MCF 10A (cell line): ENCODE measurements around the gene DHTKD1. TPM values are rescaled to one million over a fixed set of nuclear protein-coding genes. Genes with fewer than 3 reads are reported as not detected.

Experiments used
- BruUV-seq: library from RNA; stranded (reverse); fragments of 400-500 nt; replicated peaks from 2 replicates; lab custom pipeline; 2021; lab: Mats Ljungman, UMichigan
- CTCF ChIA-PET: fragments of 300-600 bp; sonication (Branson Sonifier 250); formaldehyde crosslinking; extraction: SDS; loops from one replicate; lab custom pipeline; 2021; ENCODE audit warnings: antibody characterized with exemption, inconsistent platforms; lab: Yijun Ruan, JAX
- POLR2A ChIA-PET: fragments of 300-600, 350-650 bp; sonication (Branson Sonifier 250); formaldehyde crosslinking; extraction: SDS; loops from one replicate; lab custom pipeline; 2020; ENCODE audit warnings: antibody characterized with exemption, inconsistent platforms; lab: Yijun Ruan, JAX
- DNase-seq: peaks from one replicate; pipeline ENCODE4 v3.0.0-alpha.2; 2018; ENCODE audit not compliant: unreplicated experiment
- H3K27ac Mint-ChIP-seq: one replicate; pipeline ENCODE4 v1.8.0; 2022; ENCODE audit warnings: mild to moderate bottlenecking, low read depth, mixed read lengths; ENCODE audit not compliant: unreplicated experiment
- H3K27me3 Mint-ChIP-seq: one replicate; pipeline ENCODE4 v1.8.0; 2022; ENCODE audit warnings: mixed read lengths; ENCODE audit not compliant: insufficient read depth, unreplicated experiment
- H3K36me3 Mint-ChIP-seq: one replicate; pipeline ENCODE4 v1.8.0; 2022; ENCODE audit warnings: mild to moderate bottlenecking, moderate library complexity, mixed read lengths; ENCODE audit not compliant: insufficient read depth, unreplicated experiment
- H3K4me1 Mint-ChIP-seq: one replicate; pipeline ENCODE4 v1.8.0; 2022; ENCODE audit warnings: mixed read lengths; ENCODE audit not compliant: insufficient read depth, unreplicated experiment
- H3K4me3 Mint-ChIP-seq: one replicate; pipeline ENCODE4 v1.8.0; 2022; ENCODE audit warnings: mild to moderate bottlenecking, moderate library complexity, mixed read lengths; ENCODE audit not compliant: unreplicated experiment
- H3K9me3 Mint-ChIP-seq: one replicate; pipeline ENCODE4 v1.8.0; 2022; ENCODE audit warnings: mixed read lengths; ENCODE audit not compliant: unreplicated experiment
- intact Hi-C: fragments of 100-400 bp; cut with micrococcal nuclease; formaldehyde crosslinking; loops from 2 replicates; pipeline ENCODE4 v1.14.1; 2022
- total RNA-seq: library from RNA; stranded (reverse); gene quantifications from 2 replicates; pipeline ENCODE4 v1.2.3, GENCODE V29; 2022
- TF ChIP-seq, protein P1 (sequence below): fragments of 200-600 bp; IDR thresholded peaks from one replicate; pipeline ENCODE4 v1.8.0; 2022; ENCODE audit warnings: antibody characterized with exemption, mild to moderate bottlenecking; ENCODE audit not compliant: unreplicated experiment

Gene DHTKD1
- total RNA-seq, 1 experiment from 2014 or later: 17.3 TPM

DNA sequence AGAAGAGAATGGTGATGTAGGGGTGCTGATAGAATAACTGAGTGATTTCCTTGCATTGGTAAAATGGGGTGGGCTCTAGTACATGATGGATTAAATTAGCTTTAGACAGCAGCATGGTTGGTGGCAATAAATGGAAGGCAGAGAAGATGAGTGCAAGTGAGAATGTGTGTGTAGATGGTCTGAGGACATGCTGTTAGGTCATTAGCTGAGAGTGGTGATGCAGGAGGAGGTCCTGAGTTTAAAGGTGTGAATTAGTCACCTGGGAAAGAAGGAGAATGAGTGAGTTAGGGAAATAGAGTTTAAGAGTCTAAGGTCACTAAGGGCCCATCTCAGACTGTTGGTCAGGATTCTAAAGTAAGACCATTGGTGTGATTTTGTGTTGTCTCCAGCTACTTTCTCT lies 42.8 kb downstream of the DHTKD1 start:
- no peak overlapping the region for H3K4me3 Mint-ChIP-seq
- intact Hi-C loops: no loop called here
- BruUV-seq: no TSS peak
- TF ChIP-seq, protein P1, sequence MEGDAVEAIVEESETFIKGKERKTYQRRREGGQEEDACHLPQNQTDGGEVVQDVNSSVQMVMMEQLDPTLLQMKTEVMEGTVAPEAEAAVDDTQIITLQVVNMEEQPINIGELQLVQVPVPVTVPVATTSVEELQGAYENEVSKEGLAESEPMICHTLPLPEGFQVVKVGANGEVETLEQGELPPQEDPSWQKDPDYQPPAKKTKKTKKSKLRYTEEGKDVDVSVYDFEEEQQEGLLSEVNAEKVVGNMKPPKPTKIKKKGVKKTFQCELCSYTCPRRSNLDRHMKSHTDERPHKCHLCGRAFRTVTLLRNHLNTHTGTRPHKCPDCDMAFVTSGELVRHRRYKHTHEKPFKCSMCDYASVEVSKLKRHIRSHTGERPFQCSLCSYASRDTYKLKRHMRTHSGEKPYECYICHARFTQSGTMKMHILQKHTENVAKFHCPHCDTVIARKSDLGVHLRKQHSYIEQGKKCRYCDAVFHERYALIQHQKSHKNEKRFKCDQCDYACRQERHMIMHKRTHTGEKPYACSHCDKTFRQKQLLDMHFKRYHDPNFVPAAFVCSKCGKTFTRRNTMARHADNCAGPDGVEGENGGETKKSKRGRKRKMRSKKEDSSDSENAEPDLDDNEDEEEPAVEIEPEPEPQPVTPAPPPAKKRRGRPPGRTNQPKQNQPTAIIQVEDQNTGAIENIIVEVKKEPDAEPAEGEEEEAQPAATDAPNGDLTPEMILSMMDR: no peak
- no peaks in the 10 kb centered on the region for H3K27me3 Mint-ChIP-seq
- DNase-seq: no peak
- POLR2A ChIA-PET: interaction anchor here (0.6 kb wide), 1 partner anchor 36 kb away, joined by 5 read pairs; no protein-coding TSS in a partner anchor
- peaks cover 71% of the 10 kb centered on the region for H3K36me3 Mint-ChIP-seq
- H3K9me3 Mint-ChIP-seq: no peaks in the 10 kb centered on the region
- no peaks in the 10 kb centered on the region for H3K4me1 Mint-ChIP-seq
- H3K27ac Mint-ChIP-seq: no peak overlapping the region
- CTCF ChIA-PET: no interaction called here

DNA sequence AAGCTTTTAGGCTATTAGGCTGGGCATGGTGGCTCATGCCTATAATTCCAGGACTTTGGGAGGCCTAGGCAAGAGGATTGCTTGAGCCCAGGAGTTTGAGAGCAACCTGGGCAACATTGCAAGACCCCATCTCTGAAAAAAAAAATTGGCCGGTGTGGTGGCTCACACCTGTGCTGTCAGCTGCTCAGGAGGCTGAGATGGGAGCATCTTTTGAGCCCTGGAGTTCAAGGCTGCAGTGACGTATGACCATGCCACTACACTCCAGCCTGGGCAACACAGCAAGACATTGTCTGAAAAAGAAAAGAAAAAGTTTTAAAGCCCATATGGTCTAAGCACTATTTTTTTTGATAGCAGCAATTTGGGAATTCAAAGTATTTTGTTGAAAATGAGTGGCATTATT lies 44.9 kb downstream of the DHTKD1 start:
- intact Hi-C loops: no loop called here
- Mint-ChIP-seq H3K27me3 (no peaks in the 10 kb centered on the region), H3K36me3 (peaks cover 63% of the 10 kb centered on the region), H3K9me3 (no peaks in the 10 kb centered on the region), H3K4me1 (no peaks in the 10 kb centered on the region), H3K27ac (no peak overlapping the region), H3K4me3 (no peak overlapping the region)
- ChIA-PET POLR2A (interaction anchor here (0.9 to 1.4 kb wide), 2 partner anchors 44 to 82 kb away, joined by 3 to 6 read pairs; partner anchors contain the start of genes CDC123 and NUDT5), CTCF (no interaction called here)
- BruUV-seq: no TSS peak
- TF ChIP-seq, protein P1: no peak
- no peak for DNase-seq

DNA sequence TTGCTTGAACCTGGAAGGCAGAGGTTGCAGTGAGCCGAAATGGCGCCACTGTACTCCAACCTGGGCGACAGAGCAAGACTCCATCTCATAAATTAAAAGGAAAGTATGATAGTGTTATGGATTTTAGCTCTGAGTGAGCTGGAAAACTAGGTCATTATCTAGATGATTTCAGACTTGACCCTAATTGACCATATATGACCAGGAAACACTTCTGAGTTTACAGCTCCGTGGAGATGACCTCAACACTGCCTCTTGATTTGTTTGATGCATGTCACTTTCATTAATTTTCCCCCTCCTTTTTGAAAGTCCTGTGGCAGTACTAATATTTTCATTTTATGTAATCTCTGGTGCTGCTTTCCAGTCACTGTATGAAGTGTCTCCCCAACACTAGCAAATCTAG lies 52.9 kb downstream of the DHTKD1 start:
- POLR2A ChIA-PET: no interaction called here
- no peak overlapping the region for H3K27ac Mint-ChIP-seq
- H3K27me3 Mint-ChIP-seq: no peaks in the 10 kb centered on the region
- intact Hi-C loops: no loop called here
- BruUV-seq: no TSS peak
- H3K4me3 Mint-ChIP-seq: no peak overlapping the region
- TF ChIP-seq, protein P1: no peak
- H3K9me3 Mint-ChIP-seq: no peaks in the 10 kb centered on the region
- peaks cover 59% of the 10 kb centered on the region for H3K36me3 Mint-ChIP-seq
- CTCF ChIA-PET: no interaction called here
- peaks cover 6% of the 10 kb centered on the region for H3K4me1 Mint-ChIP-seq
- no peak for DNase-seq

DNA sequence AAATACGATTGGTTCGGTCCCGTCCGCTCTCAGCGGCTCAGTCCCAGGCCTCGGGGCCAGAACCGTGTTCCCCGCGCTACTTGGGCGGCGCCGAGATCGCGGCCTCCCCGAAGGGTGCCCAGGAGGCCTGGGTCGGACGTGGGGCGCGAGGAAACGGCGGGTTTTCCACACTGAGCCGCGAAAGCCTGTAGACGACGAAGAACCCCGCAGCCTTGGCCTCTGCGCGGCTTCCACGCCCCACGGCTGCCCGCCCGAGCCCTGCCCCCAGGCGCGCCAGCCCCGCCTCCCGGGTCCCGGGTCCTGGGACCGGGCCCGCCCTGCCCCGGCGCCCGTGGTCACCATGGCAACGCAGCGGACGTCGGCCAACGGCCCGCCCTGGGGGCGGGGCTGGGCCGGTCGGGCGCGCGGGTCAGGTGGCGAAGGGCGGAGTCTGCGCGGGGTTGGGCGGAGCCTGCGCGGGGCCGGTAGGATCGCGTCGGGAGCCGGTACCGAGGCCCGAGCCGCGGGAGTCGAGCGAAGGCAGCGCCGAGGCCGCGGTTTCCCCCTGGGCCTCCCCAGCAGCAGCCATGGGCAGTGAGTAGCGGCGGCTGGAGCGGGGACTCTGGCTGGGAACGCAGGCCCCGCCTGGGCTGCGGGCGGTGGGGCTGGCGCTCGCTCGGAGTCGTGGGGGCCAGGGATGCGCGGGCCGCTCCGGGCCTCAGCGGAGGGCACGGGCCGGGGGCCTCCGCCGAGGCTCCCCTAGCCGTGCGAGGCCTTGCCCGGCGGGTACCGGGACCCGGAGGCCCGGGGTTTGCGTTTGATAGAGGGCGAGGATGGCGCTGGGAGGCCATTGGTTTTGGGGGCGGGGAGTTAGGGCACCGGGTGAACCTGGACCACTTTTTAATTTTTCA lies 60.7 kb downstream of the DHTKD1 start, which contains the start of gene SEC61A2:
Gene SEC61A2, plus strand, starts transcription at position 456 of the 890 bp plus-strand sequence. Its CDS starts 111 bp downstream, at position 567.
- TF ChIP-seq, protein P1: no peak
- BruUV-seq: no TSS peak
- peaks cover 12% of the 10 kb centered on the region for H3K4me1 Mint-ChIP-seq
- no peaks in the 10 kb centered on the region for H3K9me3 Mint-ChIP-seq
- ChIA-PET CTCF (interaction anchor here (0.6 to 1.4 kb wide), 5 partner anchors 14 to 305 kb away, joined by 3 to 5 read pairs (median 4); no protein-coding TSS in a partner anchor), POLR2A (interaction anchor here (0.7 to 3.2 kb wide), 10 partner anchors 11 to 92 kb away, joined by 3 to 29 read pairs (median 4); partner anchors contain the start of genes CDC123, NUDT5 and UPF2)
- peak within 1 kb of the TSS; percentile 67 for H3K27ac Mint-ChIP-seq
- H3K27me3 Mint-ChIP-seq: no peaks in the 10 kb centered on the region
- peak within 1 kb of the TSS; percentile 68 for H3K4me3 Mint-ChIP-seq
- intact Hi-C loops: loop anchor here (2.0 kb wide), 1 partner anchor 87 kb away; the partner anchor contains the start of gene UPF2
- H3K36me3 Mint-ChIP-seq: peaks cover 16% of the 10 kb centered on the region
- peak; percentile 90 for DNase-seq
